NCI-H345 treated with DMSO at 0.1 percent for 48 hours (cell line): ENCODE results near the gene TMEM88.
"Not testable (repeated sequence)": the region's sequence is repeated elsewhere in the genome, so short reads cannot be mapped to it uniquely, and the experiment has no call there.

Experiments used
- DNase-seq: peaks from one replicate; lab custom pipeline; 2025; ENCODE audit not compliant: unreplicated experiment; lab: John Stamatoyannopoulos, UW

Gene TMEM88, protein sequence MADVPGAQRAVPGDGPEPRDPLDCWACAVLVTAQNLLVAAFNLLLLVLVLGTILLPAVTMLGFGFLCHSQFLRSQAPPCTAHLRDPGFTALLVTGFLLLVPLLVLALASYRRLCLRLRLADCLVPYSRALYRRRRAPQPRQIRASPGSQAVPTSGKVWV

DNA sequence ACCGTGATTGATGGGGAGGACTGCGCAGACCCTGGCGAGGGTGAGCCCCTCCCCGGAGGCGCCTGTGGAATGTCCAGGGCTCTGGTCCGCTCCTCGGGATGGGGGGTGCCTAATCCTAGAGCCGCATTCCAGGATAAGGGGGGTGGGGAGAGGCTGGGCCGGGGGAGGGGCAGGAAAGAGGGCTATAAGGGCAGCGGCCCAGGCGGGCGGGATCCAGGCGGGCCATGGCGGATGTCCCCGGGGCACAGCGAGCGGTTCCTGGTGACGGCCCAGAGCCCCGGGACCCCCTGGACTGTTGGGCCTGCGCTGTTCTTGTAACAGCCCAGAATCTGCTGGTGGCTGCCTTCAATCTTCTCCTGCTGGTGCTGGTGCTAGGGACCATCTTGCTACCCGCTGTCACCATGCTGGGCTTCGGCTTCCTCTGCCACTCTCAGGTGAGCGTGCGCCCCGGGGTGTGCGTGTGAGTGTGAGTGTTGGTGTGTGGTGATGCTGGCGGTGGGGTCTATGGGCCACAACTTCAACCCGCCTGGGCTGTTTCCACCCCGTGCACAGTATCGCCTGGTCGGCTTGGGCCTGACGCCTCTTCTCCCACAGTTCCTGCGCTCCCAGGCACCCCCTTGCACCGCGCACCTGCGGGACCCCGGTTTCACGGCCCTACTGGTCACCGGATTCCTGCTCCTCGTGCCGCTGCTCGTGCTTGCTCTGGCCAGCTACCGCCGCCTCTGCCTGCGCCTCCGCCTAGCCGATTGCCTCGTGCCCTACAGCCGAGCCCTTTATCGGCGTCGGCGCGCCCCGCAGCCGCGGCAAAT lies at the start of gene TMEM88:
Gene TMEM88 (plus strand): TSS at position 216 of the 809 bp plus-strand sequence. CDS start 9 bp downstream, at position 225.
- DNase-seq, result no peak

DNA sequence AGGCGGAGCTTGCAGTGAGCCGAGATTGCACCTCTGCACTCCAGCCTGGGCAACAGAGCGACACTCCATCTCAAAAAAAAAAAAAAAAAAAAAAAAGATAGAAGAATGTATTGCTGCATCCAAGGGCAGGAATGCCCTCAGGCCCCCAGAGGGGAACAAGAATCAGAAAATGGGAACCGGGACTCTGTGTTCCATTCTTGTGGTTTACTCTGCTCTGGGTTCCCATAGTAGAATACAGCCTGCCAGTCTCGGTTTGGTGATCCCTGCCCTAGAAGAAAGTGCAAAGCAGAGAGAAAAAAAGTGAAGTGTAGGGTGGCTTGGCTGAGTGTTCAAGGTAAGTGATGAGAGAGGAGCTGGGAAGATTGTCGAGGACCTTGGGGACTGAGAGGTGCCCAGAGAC lies 48.3 kb upstream of the TMEM88 start:
- DNase-seq, result no peak

DNA sequence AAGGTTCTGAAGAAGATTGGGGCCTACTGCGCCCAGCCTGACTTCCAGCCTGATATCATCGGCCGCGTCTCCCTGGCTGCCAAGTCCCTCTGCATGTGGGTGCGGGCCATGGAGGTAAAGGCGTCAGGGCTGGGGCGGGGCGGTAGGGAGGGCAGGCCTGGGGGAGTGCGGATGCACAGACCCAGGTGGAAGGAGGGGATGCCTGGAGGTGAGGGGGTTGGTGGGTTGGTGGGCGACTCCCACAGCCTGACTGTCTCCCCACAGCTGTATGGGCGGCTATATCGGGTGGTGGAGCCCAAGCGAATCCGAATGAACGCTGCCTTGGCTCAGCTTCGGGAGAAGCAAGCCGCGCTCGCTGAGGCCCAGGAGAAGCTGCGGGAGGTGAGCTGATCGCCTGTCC lies 47.7 kb upstream of the TMEM88 start:
- no peak for DNase-seq

DNA sequence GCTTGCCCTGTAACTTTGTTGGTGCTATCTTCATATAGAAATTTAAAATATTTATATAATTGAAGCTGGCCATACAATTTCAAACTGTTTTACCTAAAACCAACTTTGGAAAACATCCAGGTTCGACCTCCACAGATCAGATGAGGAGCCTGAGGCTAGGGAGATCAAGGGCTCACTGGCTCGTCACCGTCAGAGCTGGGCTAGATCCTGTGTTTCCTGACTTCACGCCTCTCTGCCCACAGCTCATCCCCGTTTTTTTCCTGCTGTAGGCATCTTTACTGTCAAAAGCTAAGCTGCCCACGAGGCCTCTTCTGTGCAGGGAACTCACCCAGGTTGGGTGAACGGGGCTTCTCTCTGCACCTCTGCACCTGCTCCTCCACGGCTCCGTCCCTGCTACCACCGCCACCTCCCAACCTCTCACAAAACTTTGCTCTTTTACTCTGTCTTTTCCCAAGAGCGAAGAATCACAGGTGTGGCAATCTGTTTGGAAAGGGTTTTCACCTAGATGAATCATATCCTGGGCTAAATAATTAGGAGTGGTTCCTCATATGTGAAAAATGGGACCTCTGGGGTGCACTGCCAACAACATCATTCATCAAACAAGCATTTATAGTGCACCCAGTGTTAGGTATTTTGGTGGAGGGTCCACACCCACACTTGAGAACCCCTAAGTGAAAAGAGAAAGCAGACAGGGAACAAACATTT lies 45.6 kb upstream of the TMEM88 start:
- no peak for DNase-seq

DNA sequence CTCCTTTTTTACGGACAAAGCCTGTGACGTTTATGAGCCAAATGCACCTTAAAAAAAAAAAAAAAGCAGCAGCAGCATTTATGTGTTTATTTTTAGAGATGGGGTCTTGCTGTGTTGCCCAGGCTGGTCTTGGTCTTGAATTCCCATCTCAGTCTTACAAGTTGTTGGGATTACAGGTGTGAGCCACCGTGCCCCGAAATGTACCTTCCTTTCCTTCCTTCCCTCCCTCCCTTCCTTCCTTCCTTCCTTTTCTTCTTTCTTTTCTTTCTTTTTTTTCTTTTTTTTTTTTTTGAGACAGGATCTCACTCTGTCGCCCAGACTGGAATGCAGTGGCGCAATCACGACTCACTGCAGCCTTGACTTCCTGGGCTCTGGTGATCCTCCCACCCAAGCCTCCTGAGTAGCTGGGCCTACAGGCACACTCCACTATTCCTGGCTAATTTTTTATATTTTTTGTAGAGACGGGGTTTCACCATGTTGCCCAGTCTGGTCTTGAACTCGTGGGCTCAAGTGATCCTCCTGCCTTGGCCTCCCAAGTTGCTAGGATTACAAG lies 45.0 kb upstream of the TMEM88 start:
- not testable (repeated sequence) for DNase-seq

DNA sequence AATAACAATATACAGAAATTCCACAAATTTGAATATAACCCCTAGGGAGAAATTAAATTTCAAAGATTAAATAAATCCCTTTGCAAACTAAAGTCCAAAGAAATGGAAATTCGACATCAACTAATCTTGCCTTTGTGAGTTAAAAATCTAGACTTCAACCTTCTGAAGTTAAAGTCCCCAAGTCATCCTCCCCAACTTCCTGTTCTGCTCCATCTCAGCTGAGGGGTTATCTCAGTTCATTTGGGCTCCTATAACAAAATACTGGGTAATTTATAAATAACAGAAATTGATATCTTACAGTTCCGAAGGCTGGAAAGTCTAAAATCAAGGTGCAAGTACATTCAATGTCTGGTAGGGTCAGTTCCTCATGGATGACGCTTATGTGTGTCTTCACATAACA lies 43.6 kb upstream of the TMEM88 start:
- DNase-seq, result no peak

DNA sequence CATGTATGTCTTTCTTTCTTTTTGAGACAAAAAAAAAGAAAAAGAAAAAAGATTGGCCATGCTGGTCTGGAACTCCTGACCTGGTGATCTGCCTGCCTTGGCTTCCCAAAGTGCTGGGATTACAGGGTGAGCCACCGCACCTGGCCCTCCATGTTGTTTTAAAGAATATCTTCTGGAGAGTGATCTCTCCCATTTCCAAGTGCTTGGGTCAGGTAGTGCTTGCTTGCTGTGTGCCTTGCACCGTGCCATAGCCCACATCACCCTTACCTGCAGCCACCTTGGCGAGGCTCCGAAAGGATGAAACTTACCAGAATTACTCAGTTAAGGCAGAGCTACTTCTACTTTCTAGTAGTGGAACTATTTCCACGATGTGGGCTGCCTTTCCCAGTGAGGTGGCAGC lies 39.9 kb upstream of the TMEM88 start:
- DNase-seq, result no peak

DNA sequence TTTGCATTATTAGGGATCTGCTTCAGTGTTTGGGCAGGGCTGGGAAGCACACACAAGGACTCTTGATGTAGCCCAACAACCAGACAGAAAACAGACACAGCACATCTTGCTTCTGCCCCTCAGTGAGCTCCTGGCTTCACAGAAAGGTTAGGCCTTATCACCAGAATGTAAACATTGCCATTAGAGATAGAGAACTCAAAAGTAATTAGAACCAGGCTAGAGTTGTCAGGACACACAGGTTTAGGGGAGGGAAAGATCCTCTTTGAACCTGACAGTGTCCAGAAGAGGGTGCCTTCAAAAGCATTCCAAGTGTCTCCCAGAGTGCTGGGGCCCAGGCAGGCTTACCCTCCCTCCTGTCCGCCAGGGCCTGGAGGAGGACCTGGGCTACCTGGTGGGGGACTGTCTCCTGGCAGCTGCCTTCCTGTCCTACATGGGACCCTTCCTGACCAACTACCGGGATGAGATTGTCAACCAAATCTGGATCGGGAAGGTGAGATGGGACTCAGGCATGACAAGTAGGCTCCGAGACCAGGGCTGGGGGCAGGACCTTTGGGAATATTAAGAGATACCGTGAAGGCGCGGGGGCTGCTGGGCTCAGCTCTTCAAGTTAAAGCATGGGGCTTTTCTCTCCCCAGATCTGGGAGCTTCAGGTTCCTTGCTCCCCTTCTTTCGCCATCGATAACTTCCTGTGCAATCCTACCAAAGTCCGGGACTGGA lies 37.8 kb upstream of the TMEM88 start:
- DNase-seq, result no peak

DNA sequence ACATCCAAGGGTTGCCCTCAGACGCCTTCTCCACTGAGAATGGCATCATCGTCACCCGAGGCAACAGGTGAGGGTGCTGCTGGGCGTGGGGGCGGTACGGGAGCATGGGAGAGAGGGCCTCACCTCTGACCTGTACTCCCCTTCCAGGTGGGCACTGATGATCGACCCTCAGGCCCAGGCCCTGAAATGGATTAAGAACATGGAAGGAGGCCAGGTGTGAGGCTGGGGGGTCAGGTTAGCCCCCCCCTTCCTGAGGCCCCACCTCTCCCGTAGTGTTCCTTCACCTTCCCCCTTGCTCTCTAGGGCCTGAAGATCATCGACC lies 37.3 kb upstream of the TMEM88 start:
- DNase-seq, result no peak

DNA sequence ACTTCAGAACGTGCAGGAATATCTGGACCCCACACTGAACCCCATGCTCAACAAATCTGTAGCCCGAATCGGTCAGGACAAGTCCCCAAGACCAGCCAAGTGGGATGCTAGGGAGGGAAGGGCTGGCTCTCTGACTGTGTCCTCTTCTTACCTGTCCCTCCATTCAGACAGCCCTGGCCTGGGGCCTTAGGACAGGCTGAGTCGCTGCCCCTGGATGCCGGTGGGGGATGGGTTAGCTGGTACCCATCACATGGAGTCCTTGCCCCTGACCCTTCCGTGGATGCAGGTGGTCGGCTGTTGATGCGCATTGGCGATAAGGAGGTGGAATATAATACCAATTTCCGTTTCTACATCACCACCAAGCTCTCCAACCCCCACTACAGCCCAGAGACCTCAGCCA lies 36.8 kb upstream of the TMEM88 start:
- DNase-seq, result no peak

DNA sequence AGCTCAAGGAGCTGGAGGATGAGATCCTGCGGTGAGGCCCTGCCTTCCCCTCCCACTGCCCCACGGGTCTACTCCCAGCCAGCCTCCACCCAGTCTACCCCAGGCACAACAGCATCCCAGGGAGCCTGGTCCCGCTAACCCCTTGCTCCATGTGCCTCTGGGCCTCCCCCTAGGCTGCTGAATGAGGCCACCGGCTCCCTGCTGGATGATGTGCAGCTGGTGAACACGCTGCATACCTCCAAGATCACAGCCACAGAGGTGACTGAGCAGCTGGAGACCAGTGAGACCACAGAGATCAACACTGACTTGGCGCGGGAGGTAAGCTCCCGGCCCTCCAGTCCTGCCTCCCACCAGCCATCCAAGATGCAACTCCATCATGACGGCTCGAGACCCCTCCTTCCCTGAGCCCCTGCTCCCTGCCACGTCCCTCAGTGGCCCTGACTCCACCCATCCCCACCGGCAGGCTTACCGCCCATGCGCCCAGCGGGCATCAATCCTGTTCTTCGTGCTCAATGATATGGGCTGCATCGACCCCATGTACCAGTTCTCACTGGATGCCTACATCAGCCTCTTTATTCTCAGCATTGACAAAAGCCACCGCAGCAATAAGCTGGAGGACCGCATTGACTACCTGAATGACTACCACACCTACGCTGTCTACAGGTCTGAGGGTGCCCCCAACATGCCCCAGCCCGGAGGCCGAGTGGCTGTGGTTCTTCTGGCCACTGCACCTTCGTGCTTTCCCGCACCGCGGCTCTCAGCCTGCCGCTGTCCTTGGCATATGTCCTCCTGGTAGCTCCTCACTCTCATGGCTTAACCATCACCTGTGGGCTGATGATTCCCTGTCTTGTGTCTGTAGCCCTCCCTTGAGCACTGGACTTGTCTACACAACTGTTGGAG lies 35.9 kb upstream of the TMEM88 start:
- no peak for DNase-seq

DNA sequence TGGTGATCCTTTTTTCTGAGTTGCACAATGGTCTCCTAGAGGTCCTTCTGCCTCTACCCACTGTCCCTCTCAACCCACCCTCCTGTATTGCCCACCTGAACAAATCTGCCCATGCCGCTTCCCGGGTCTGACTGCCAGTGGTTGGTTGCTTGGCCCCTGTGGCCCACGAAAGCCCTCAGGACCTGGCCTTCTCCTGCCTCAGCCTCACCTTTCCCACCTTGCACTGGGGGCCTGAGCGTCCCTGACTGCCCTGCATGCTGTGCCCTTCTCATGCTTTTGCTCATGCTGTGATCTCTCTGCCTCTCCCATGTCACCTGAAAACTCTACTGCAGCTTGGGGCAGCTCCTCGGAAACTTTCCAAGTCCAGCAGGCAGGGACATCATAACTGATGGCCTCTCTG lies 34.6 kb upstream of the TMEM88 start:
- DNase-seq, result no peak

DNA sequence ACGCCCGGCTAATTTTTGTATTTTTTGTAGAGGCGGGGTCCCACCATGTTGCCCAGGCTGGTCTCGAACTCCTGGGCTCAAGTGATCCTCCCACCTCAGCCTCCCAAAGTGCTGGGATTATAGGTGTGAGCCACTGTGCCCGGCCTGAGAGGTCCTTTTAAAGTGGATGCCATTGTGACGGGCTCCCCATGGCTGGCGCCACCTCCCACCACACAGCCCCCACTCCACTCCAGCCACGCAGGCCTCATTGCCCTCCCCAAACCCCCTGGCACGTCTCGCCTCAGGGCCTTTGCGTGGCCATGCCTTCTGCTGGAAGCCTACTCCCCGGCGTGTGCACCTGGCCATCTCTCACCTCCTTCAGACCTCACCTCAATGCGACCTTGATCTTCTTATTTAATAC lies 32.7 kb upstream of the TMEM88 start:
- DNase-seq, result no peak

DNA sequence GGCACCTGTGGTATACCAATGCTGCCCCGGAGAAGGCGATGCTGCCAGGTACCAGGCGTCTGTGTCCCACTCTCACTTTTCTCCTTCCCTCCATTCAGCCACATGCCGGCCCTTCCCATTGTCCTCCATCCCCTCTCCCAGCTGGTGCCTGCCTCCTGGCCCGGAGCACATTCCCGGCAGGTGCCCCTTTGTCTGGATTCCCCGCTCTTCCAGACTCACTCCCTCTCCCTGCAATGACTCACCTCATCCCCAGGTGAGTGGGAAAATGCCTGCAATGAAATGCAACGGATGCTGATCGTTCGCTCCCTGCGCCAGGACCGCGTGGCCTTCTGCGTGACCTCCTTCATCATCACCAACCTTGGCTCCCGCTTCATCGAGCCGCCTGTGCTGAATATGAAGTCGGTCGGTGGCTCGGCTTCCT lies 31.3 kb upstream of the TMEM88 start:
- DNase-seq, result no peak

DNA sequence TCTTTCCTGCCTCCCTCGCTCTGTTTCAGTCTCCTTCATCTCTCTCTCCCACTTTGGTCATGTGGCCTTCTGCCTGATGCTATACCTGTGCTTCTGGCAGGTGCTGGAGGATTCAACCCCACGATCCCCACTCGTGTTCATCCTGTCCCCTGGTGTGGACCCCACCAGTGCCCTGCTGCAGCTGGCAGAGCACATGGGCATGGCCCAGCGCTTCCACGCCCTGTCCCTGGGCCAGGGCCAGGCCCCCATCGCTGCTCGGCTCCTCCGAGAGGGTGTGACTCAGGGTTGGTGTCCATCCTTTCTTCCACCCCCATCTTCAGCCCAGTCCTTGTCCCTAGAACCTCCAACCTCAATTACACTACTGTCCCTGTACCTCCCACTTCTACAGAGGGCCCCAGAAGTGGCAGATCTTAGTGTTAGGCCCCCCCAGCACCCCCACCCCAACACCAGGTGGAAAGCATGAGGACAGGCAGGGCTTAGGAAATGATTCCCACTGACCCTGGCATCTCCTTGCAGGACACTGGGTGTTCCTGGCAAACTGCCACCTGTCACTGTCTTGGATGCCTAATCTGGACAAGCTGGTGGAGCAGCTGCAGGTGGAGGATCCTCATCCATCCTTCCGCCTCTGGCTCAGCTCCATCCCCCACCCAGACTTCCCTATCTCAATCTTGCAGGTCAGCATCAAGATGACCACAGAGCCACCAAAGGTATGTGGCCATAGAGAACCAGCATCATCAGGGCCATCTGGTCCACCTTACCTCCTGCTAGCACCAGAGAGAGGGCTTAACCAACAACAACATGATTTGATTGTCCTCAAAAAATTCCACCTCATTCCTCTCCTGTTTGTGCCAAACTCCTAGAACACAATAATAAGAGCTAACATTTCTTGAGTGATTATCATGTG lies 30.6 kb upstream of the TMEM88 start:
- DNase-seq, result no peak

DNA sequence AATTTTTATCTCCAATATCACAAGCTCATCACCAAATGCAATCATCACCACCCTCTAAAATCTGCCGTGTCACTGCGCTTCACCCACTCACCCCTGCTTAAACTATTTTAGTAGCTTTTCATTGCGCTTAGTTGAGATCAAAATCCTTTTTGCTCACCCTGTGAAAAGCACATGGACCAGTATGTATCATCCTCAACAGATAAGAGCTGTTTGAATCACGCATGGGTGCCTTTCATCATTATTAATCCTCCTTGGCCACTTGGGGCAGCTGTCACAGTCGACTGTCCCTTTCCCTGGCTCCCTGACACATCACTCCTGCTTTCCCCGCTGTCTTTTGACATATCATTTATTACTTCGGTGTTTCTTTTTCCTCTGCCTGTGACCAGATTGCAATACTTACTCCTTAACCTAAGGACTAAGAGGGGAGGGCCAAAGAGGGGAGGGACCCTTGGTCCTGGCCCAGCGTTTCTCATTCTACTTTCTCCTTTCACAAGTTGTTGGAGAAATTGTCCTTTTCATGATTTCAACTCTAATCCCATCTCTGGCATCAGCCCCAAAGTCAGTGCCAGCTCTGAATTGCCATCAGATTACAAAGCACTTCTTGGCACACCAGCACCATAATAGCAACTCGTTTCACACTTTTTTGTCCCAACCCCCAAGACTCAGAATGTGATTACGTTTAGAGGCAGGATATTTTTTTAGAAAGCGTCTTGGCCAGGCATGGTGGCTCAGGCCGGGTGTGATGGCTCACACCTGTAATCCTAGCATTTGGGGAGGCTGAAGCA lies 29.5 kb upstream of the TMEM88 start:
- DNase-seq, result no peak

DNA sequence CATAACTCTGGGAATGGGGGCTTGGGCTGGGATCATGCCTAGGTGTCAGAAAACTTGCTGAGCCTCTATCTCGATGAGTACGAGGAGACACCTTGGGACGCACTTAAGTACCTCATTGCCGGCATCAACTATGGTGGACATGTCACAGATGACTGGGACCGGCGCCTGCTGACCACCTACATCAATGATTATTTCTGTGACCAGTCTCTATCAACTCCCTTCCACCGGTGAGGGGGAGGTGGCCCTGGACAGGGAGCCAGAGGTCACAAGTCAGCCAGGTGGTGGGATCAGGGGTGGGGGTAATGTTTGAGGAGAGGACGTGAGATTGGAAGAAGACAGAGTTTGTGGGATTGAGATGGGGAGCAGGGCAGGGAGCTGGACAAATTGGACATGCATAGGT lies 24.2 kb upstream of the TMEM88 start:
- DNase-seq, result no peak

DNA sequence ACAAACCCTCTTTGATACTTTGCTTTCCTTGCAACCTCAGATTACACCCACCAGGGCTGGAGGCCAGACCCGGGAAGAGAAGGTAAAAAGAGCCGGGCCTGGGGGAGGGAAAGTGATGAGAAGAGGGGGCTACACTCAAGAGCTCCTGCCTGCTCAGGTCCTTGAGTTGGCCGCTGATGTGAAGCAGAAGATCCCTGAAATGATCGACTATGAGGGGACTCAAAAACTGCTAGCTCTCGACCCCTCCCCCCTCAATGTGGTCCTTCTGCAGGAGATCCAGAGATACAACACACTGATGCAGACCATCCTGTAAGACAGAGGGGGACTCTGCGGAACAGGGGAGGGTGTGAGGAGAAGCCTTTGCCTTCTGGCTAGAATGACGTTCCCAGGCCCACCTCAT lies 23.6 kb upstream of the TMEM88 start:
- DNase-seq, result no peak

DNA sequence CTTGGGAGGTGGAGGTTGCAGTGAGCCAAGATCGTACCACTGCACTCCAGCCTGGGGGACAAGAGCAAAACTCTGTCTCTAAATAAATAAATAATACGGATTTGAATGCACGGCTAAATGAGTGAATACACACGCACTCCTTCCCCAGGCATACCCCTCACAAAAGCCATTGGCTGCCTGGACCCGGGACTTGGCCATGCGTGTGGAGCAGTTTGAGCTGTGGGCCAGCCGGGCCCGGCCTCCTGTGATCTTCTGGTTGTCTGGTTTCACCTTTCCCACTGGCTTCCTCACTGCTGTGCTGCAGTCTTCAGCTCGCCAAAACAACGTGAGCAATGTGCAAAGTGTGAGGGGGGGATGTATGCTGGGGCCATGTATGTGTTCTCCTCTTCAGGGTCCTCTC lies 22.4 kb upstream of the TMEM88 start:
- DNase-seq, result no peak
